Uterus (tissue), 2 donors: ENCODE results near the gene GGA2.

ENCODE experiments used
- POLR2A ChIP-seq, 2 donors: fragments of 450-650 bp; IDR thresholded peaks; one replicate each; pipeline ENCODE4 v1.6.1; 2016; ENCODE audit warnings: antibody characterized with exemption in 2 of 2, mild to moderate bottlenecking in 1 of 2, moderate library complexity in 1 of 2
- TF ChIP-seq, protein P1 (sequence below), 4 experiments: fragments of 200-600 bp in 2 of 4; fragments of 450-650 bp in 2 of 4; sonication (generic) in 2 of 4; IDR thresholded peaks; one replicate each; pipeline ENCODE4 v1.5.1; 2016 to 2019; ENCODE audit warnings: antibody characterized with exemption in 4 of 4, mild to moderate bottlenecking in 2 of 4, moderate library complexity in 1 of 4

DNA sequence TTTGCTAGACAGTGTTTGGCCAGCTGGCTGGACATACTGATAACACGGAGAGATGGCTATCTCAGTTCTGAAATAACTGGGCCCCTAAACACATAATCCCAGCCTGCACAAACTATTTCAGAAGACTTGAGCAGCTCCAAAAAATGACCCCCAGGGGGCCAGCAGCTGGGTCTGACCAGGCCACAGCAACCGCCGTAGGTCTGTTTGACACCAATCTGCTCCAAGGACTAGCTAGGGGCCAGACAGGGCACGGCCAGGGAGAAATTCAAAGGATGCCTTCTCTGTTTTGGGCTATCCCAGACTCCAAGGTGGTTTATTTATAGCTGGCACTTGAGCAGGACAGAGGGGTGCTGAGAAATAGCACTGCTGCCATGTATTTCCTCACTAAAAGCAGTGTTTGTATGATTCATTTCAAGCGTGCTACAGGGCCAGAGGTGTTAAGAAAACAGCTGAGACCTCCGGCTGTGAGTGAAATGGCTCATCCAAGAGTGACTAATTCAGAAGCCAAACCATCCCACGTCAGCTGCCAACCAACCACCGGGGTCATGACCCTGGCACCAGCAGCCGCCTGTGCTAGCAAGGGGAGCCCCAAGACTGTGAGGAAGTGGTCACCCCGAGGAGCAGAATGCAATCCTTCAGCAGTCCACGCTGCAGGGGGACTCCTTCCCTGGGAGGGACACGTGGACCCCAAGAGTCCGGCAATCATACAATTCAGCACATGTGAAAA lies 5.7 kb downstream of the GGA2 start:
- TF ChIP-seq, protein P1, sequence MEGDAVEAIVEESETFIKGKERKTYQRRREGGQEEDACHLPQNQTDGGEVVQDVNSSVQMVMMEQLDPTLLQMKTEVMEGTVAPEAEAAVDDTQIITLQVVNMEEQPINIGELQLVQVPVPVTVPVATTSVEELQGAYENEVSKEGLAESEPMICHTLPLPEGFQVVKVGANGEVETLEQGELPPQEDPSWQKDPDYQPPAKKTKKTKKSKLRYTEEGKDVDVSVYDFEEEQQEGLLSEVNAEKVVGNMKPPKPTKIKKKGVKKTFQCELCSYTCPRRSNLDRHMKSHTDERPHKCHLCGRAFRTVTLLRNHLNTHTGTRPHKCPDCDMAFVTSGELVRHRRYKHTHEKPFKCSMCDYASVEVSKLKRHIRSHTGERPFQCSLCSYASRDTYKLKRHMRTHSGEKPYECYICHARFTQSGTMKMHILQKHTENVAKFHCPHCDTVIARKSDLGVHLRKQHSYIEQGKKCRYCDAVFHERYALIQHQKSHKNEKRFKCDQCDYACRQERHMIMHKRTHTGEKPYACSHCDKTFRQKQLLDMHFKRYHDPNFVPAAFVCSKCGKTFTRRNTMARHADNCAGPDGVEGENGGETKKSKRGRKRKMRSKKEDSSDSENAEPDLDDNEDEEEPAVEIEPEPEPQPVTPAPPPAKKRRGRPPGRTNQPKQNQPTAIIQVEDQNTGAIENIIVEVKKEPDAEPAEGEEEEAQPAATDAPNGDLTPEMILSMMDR (IDR thresholded peaks at IDR 0.05) = no peak
- TF ChIP-seq POLR2A (IDR thresholded peaks at IDR 0.05) = no peak
